Pancreas (tissue), 10 donors: ENCODE measurements around the gene PTPRO. TPM values are rescaled to one million over a fixed set of nuclear protein-coding genes. Genes with fewer than 3 reads are reported as not detected.

Experiments
- ATAC-seq, 4 donors: fragments of 200-7000 bp; cut with Tn5 transposase; one replicate each; pipeline versions ENCODE4 v1.8.0 to v1.9.1; 2020; ENCODE audit warnings: mild to moderate bottlenecking in 4 of 4, moderate library complexity in 4 of 4
- DNase-seq, 6 donors: peaks; one replicate each; pipeline ENCODE4 v3.0.0-alpha.2; 2020
- FAIRE-seq: peaks from 2 replicates; lab custom pipeline; 2012; peaks lifted over from hg19 to GRCh38; lab: Jason Lieb, UNC
- H3K27ac ChIP-seq, 4 donors: fragments of 200-600 bp; sonication (generic); 1 replicate in 3 of 4; 2 replicates in 1 of 4; pipeline versions ENCODE4 v1.5.0 to v1.8.0; 2020
- H3K27me3 ChIP-seq, 4 donors: fragments of 200-600 bp; one replicate each; pipeline ENCODE4 v1.8.0; 2021
- H3K36me3 ChIP-seq, 3 donors: fragments of 200-600 bp; sonication (generic) in 1 of 3; one replicate each; pipeline versions ENCODE4 v1.5.0 to v1.8.0; 2020 to 2021
- H3K4me1 ChIP-seq, 3 donors: fragments of 200-600 bp; one replicate each; pipeline ENCODE4 v1.8.0; 2021
- H3K4me3 ChIP-seq, 4 donors: fragments of 200-600 bp; sonication (generic) in 2 of 4; one replicate each; pipeline versions ENCODE4 v1.5.0 to v1.8.0; 2020 to 2021
- H3K9me3 ChIP-seq, 4 donors: fragments of 200-600 bp; one replicate each; pipeline ENCODE4 v1.8.0; 2021
- WGBS, 2 donors: extraction: QIAGEN DNeasy Blood & Tissue Kit; methylation state at CpG; one replicate each; pipeline ENCODE4 v1.1.7; 2013; 5-methylcytosine and 5-hydroxymethylcytosine counted together
- intact Hi-C, 3 donors: fragments of 100-400 bp; cut with DNase I; formaldehyde crosslinking; loops; one replicate each; pipeline versions ENCODE4 v1.11.1 to v1.14.2; 2022
- polyA plus RNA-seq, 2 donors: library from polyadenylated mRNA; stranded (reverse); fragments of 200-250 nt; gene quantifications; one replicate each; pipeline ENCODE4 v1.2.3, GENCODE V29; 2013
- total RNA-seq, 6 donors: library from RNA; stranded (reverse); fragmentation: NEBNext Ultra II Directional in 4 of 6; extraction: Animal tissue kit (Norgen Biotek cat#: 25700) in 4 of 6; gene quantifications; one replicate each; pipeline versions ENCODE4 v1.2.1 to v1.2.4, GENCODE V29; 2021 to 2023
- TF ChIP-seq, protein P1 (sequence below), 4 donors: fragments of 200-600 bp; sonication (generic) in 3 of 4; IDR thresholded peaks; one replicate each; pipeline versions ENCODE4 v1.5.0 to v1.8.0; 2021; ENCODE audit warnings: antibody characterized with exemption in 4 of 4
- donor health status: healthy with polysubstance abuse.
- donor health status: DM: no; HTN: no; CAD: no; lungs with moderate emphysema.
- donor health status: DM: no; HTN: no; CAD: no.
- donor health status: control.
- donor health status: control.
- donor health status: Bipolar disorder and iron deficiency.
- donor health status: DM: yes; HTN: yes; CAD: no.
- donor health status: DM: no; HTN: no; CAD: no.
- donor health status: DM: no; HTN: no; CAD: no.
- donor health status: DM: yes; HTN: yes; CAD: no.

PTPRO gene
- total and polyA plus RNA-seq, 8 donors = 0.11 to 2.6 (median 0.31) TPM; not detected in 1

DNA sequence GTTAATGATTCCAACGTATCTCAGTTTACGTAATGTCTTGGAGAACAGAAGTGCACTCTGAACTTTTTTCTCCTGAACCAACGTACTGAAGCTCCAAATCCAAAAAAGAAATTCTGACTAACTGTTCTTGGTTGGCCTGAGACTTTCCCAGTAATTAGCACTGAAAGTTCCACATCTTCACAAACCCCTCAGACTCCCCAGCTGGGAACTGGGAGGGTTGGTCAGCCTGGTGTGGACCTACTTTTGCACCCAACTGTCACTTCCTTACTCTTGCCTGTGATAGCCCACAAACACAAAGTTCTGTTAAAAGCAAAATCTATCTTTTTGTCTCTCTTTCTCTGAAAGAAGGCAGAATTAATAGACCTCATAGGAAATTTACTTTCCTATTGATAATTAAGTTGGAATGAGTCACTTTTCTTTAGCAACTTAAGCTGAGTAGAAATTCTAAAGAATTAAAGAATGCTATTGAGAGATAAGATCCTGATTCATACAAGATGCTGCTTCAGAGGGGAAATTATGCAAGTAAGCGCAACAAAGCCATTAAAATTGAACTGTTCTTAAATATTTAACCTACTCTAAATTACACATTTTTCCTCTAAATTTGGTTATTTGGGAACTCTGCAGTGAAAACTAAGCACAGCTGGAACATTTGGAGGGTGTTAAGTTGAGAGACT lies 311.8 kb downstream of the PTPRO start:
- WGBS, 2 donors = 90% methylated on average over 4 of the region's 4 CpGs
- H3K36me3 ChIP-seq = peaks cover 0 to 6% (median 0%) of the 10 kb centered on the region in 3 donors
- no peaks in the 10 kb centered on the region for H3K27me3 ChIP-seq
- intact Hi-C loops = no loop called here
- no peak overlapping the region for H3K27ac ChIP-seq
- FAIRE-seq (no peak), DNase-seq (no peak), ATAC-seq (no peak)
- TF ChIP-seq, protein P1, sequence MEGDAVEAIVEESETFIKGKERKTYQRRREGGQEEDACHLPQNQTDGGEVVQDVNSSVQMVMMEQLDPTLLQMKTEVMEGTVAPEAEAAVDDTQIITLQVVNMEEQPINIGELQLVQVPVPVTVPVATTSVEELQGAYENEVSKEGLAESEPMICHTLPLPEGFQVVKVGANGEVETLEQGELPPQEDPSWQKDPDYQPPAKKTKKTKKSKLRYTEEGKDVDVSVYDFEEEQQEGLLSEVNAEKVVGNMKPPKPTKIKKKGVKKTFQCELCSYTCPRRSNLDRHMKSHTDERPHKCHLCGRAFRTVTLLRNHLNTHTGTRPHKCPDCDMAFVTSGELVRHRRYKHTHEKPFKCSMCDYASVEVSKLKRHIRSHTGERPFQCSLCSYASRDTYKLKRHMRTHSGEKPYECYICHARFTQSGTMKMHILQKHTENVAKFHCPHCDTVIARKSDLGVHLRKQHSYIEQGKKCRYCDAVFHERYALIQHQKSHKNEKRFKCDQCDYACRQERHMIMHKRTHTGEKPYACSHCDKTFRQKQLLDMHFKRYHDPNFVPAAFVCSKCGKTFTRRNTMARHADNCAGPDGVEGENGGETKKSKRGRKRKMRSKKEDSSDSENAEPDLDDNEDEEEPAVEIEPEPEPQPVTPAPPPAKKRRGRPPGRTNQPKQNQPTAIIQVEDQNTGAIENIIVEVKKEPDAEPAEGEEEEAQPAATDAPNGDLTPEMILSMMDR (IDR thresholded peaks at IDR 0.05) = no peak
- H3K4me1 ChIP-seq = no peaks in the 10 kb centered on the region
- no peak overlapping the region for H3K4me3 ChIP-seq
- no peaks in the 10 kb centered on the region for H3K9me3 ChIP-seq

DNA sequence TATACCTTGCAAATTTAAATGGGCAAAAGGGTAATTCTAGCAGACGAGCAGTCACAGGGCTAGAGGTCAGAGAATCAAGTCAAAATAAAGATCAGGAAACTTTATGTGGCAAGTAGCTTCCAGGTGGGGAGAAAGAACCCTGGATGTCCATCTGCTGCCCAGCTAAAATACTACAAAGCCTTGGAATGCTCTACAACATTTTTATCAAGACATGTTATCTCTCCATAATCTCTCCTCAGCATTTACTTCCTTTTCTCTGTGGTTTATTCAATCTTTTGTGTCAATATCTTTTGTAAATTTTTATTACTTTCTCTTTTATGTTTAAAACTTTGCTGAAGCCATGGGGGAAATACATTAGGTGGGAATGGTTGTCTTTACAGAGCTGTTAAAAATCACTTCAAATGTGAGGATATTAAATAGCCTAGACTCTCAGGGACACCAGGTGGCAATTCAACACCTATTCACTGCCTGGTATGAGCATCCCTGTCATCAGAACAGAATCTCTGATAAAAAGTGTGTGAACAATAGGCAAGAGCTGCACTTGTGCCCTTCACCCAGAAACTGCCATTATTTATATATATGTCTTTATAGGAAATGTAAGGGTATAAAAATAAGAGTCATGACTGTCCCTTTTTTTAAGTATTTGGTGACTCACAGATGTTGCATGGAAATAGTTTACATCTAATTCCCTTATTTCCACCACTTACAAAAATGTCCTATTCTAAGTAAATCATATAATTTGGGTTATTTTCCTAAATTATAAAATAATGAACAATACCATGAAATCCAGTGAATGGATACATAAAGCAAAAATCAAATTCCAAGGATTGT lies 314.0 kb downstream of the PTPRO start:
- FAIRE-seq (no peak), ATAC-seq (no peak), DNase-seq (no peak)
- intact Hi-C loops = no loop called here
- no peaks in the 10 kb centered on the region for H3K4me1 ChIP-seq
- no peaks in the 10 kb centered on the region for H3K27me3 ChIP-seq
- H3K27ac ChIP-seq = no peak overlapping the region
- TF ChIP-seq, protein P1 (IDR thresholded peaks at IDR 0.05) = no peak
- 93 to 96% methylated on average over 1 of the region's 1 CpG for WGBS, 2 donors
- H3K4me3 ChIP-seq = no peak overlapping the region
- no peaks in the 10 kb centered on the region for H3K9me3 ChIP-seq
- H3K36me3 ChIP-seq = peaks cover 0 to 8% (median 6%) of the 10 kb centered on the region in 3 donors

DNA sequence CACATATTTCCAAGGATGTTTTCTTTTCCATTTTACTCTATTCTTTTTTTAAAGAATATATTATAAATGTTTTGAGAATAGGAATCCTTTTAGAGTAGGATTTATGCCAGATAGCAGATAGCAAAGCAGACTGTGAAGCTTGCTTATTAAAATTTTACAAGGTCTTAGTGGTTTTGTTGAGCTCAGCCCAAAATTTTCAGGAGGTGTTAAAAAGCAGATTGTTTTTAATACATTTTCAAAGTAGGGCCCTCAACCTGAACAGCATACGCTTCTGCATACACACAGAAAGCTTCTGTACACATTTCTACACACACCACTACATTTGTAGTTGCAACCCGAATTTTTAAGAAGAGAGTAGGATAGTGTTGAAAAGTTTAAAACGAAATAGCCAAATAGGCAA lies 315.9 kb downstream of the PTPRO start:
- ATAC-seq (no peak), DNase-seq (no peak), FAIRE-seq (no peak)
- Histone ChIP-seq H3K36me3 (peaks cover 0 to 8% (median 6%) of the 10 kb centered on the region in 3 donors), H3K9me3 (no peaks in the 10 kb centered on the region), H3K27me3 (no peaks in the 10 kb centered on the region), H3K4me1 (no peaks in the 10 kb centered on the region), H3K4me3 (no peak overlapping the region), H3K27ac (no peak overlapping the region)
- intact Hi-C loops = no loop called here
- 73 to 81% methylated on average over 3 of the region's 3 CpGs for WGBS, 2 donors
- TF ChIP-seq, protein P1 (IDR thresholded peaks at IDR 0.05) = no peak

DNA sequence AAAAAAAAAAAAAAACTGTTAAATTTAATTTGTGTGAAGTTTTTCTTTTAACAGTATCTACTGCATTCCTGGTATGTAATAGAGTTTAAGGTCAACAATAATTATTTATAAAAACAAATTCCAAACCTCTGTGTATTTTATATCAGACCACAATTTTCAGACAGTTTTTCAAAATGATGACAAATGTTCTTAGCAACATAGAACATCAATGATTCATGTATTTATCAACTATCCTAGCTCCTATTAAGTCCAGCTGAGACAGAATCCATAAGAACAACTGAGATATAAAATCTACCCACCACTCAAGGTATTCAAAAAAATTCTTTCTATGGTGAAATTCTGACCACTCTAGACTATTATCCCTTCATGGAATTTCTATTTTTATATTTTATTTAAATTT lies 322.4 kb downstream of the PTPRO start:
- Histone ChIP-seq H3K4me3 (no peak overlapping the region), H3K27ac (no peak overlapping the region), H3K36me3 (peaks cover 0 to 8% (median 8%) of the 10 kb centered on the region in 3 donors), H3K9me3 (no peaks in the 10 kb centered on the region), H3K27me3 (no peaks in the 10 kb centered on the region), H3K4me1 (no peaks in the 10 kb centered on the region)
- DNase-seq (no peak), ATAC-seq (no peak), FAIRE-seq (no peak)
- intact Hi-C loops = no loop called here
- TF ChIP-seq, protein P1 (IDR thresholded peaks at IDR 0.05) = no peak
